ENCODE results near the gene ADAMTS12. TPM values are rescaled to one million over a fixed set of nuclear protein-coding genes. Genes with fewer than 3 reads are reported as not detected.

Gene ADAMTS12
- total RNA-seq, 3 donors from 2014 or later: 0.69 to 2.9 (median 0.72) TPM

DNA sequence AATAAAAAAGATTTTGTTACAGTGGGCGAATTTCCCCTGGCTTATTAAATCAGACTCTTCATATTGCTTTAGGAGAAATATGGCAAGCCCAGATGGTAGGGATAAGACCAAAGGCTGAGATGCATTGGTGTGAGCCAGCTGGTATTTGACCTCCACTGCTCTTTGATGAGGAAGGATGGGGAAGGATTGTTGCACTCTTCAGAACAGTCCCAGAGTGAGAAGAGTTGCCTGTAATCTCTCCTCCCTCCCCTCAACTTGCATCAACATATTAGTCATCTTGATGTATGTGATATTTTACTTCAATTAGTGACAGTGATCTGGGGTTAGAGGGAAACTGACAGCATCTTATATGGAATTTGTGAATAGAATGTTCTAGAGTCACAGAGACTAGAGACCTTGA is 136.6 kb downstream of the ADAMTS12 start:
- Histone ChIP-seq H3K9me3 (no peaks in the 10 kb centered on the region), H3K4me3 (no peak overlapping the region), H3K4me1 (ENCODE audit: low read depth) (no peaks in the 10 kb centered on the region), H3K36me3 (ENCODE audit: low read depth) (no peaks in the 10 kb centered on the region)
- no peak for DNase-seq
- intact Hi-C loops (cut with DNase I, micrococcal nuclease): no loop called here
- TF ChIP-seq, protein P1, sequence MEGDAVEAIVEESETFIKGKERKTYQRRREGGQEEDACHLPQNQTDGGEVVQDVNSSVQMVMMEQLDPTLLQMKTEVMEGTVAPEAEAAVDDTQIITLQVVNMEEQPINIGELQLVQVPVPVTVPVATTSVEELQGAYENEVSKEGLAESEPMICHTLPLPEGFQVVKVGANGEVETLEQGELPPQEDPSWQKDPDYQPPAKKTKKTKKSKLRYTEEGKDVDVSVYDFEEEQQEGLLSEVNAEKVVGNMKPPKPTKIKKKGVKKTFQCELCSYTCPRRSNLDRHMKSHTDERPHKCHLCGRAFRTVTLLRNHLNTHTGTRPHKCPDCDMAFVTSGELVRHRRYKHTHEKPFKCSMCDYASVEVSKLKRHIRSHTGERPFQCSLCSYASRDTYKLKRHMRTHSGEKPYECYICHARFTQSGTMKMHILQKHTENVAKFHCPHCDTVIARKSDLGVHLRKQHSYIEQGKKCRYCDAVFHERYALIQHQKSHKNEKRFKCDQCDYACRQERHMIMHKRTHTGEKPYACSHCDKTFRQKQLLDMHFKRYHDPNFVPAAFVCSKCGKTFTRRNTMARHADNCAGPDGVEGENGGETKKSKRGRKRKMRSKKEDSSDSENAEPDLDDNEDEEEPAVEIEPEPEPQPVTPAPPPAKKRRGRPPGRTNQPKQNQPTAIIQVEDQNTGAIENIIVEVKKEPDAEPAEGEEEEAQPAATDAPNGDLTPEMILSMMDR (IDR thresholded peaks at IDR 0.05): no peak
- ATAC-seq: no peak

DNA sequence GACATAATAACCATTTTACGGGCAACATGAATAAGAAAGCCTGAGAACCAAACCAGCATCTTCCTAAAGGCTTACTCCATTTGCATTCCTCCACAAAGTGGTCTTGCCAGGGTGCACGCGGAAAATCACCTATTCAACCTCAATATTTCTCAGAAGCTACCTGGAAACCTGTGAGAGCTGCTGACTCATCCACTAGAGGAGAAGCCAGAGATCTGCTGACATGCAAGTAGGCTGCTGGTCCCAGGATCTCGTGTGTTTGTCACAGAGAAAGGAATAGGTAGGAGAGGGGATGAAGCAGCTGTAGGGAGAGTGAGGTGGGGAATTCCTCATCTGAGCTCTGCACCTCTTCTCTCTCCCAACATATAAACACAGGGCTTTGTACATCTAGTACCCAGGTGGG is 138.1 kb downstream of the ADAMTS12 start:
- ATAC-seq: no peak
- intact Hi-C loops (cut with DNase I, micrococcal nuclease): no loop called here
- no peak overlapping the region for H3K4me3 ChIP-seq
- no peak for DNase-seq
- H3K9me3 ChIP-seq: no peaks in the 10 kb centered on the region
- H3K4me1 ChIP-seq (ENCODE audit: low read depth): no peaks in the 10 kb centered on the region
- TF ChIP-seq, protein P1 (IDR thresholded peaks at IDR 0.05): no peak
- no peaks in the 10 kb centered on the region for H3K36me3 ChIP-seq (ENCODE audit: low read depth)

DNA sequence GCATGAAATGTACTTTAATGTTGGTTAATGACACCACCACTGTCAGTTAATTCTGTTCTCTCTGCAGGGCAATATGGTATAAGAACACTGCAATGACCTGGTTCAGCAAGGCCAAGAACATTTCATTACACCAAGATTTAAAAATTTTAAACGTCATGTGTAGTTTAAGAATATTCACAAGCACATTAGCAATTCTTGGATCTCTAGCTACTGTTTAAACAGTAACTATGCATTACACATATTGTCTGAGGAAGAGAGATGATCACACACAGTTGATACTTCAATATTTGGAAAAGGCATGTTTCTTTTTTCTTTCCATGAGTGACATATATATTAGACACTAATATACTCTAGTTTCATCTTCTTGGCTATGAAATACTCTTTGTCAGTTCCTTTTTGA is 143.0 kb downstream of the ADAMTS12 start:
- Histone ChIP-seq H3K36me3 (ENCODE audit: low read depth) (no peaks in the 10 kb centered on the region), H3K4me3 (no peak overlapping the region), H3K9me3 (no peaks in the 10 kb centered on the region), H3K4me1 (ENCODE audit: low read depth) (no peaks in the 10 kb centered on the region)
- ATAC-seq (no peak), DNase-seq (no peak)
- intact Hi-C loops (cut with DNase I, micrococcal nuclease): no loop called here
- TF ChIP-seq, protein P1 (IDR thresholded peaks at IDR 0.05): no peak

DNA sequence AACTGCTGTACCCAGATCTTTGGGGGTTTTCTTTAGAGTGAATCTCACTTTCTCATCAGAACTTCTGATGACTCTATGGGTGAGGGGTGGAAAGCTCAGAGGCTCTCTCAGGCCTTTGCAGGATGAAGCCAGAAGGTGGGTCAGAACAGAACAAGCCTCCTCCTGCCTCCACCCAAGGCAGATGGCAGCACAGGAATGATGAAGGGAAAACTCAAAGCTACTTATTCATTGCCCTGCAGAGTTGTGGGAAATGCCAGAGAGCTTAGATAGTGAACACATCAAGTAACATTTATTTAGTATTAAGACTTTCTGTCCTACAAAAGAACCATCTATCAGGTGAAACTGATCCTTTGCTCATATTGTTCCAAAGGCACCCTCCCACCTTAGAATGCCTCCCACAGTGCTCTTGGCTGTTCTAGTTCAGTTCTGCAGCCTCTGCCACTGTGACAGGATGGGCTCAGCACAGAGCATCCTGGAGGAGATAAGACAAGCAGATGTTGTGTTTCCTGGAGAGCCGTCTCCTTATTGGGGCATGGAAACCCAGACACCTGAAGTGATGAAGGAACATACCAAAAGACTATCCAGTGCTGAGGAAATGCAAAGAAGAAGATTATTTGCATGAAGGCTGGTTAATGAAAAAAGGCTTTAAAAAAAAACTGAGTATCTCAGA is 146.6 kb downstream of the ADAMTS12 start:
- intact Hi-C loops (cut with DNase I, micrococcal nuclease): no loop called here
- TF ChIP-seq, protein P1 (IDR thresholded peaks at IDR 0.05): no peak
- ATAC-seq: no peak
- H3K4me3 ChIP-seq: no peak overlapping the region
- H3K36me3 ChIP-seq (ENCODE audit: low read depth): no peaks in the 10 kb centered on the region
- no peak for DNase-seq
- H3K4me1 ChIP-seq (ENCODE audit: low read depth): no peaks in the 10 kb centered on the region
- no peaks in the 10 kb centered on the region for H3K9me3 ChIP-seq

DNA sequence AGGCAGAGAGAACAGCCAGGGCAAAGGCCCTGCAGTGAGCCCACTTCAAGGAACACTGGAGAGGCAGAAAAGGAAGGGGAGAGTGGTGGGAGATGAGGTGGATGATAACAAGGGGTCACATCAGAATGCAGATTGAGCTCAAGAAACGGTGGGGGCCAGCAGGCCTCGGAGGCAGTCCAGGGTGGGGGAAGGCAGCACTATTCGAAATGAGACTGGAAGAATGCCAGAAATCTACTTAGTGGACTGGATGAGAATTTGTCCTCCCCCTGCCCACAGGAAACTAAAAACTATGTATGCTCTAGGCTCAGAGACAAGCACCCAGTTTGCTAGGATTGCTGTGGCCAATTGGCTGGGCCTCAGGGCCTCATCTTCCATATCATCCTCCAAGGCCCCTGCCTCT is 148.7 kb downstream of the ADAMTS12 start:
- no peak for DNase-seq
- intact Hi-C loops (cut with DNase I, micrococcal nuclease): no loop called here
- TF ChIP-seq, protein P1 (IDR thresholded peaks at IDR 0.05): no peak
- Histone ChIP-seq H3K9me3 (no peaks in the 10 kb centered on the region), H3K4me1 (ENCODE audit: low read depth) (no peaks in the 10 kb centered on the region), H3K4me3 (no peak overlapping the region), H3K36me3 (ENCODE audit: low read depth) (no peaks in the 10 kb centered on the region)
- ATAC-seq: no peak

DNA sequence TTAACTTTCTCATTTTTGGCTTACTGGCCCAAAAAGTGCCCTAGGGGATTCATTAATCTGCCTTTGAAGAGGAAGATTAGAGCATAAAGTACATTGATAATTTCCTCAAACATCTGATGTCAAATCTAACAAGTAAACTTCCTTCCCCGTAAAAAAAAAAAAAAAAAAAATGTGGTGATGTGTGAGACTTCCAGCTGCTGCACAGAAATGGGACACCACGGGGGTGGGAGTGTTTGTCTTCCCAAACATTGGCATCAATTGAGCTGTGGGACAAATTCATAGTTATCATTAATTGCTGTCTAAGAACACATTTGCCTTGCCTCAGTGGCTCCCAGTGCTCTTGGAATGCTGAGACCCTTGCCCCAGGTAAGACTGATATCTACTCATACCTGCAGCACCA is 149.6 kb downstream of the ADAMTS12 start:
- intact Hi-C loops (cut with DNase I, micrococcal nuclease): no loop called here
- TF ChIP-seq, protein P1 (IDR thresholded peaks at IDR 0.05): no peak
- no peaks in the 10 kb centered on the region for H3K4me1 ChIP-seq (ENCODE audit: low read depth)
- no peak for DNase-seq
- no peaks in the 10 kb centered on the region for H3K9me3 ChIP-seq
- no peaks in the 10 kb centered on the region for H3K36me3 ChIP-seq (ENCODE audit: low read depth)
- H3K4me3 ChIP-seq: no peak overlapping the region
- ATAC-seq: no peak
